Ectodermal cell (in vitro differentiated cells): ENCODE measurements around the gene ADAP1.

Experiments
- H3K27ac ChIP-seq: 2 replicates; pipeline ENCODE4 v1.7.0; 2013; ENCODE audit warnings: mild to moderate bottlenecking, low read depth, low read length; ENCODE audit not compliant: insufficient read depth, poor library complexity, severe bottlenecking
- H3K27me3 ChIP-seq: 2 replicates; pipeline ENCODE4 v1.7.0; 2013; ENCODE audit warnings: mild to moderate bottlenecking, low read length; ENCODE audit not compliant: insufficient read depth, control insufficient read depth, poor library complexity, severe bottlenecking
- H3K36me3 ChIP-seq: one replicate; pipeline ENCODE4 v1.7.0; 2013; ENCODE audit warnings: low read length; ENCODE audit not compliant: control insufficient read depth, insufficient read depth
- H3K4me1 ChIP-seq: one replicate; pipeline ENCODE4 v1.7.0; 2013; ENCODE audit warnings: low read length; ENCODE audit not compliant: control insufficient read depth, insufficient read depth
- H3K4me3 ChIP-seq: 2 replicates; pipeline ENCODE4 v1.7.0; 2013; ENCODE audit warnings: low read depth, low read length, control low read depth; ENCODE audit not compliant: insufficient read depth
- H3K9me3 ChIP-seq: 2 replicates; pipeline ENCODE4 v1.7.0; 2013; ENCODE audit warnings: mild to moderate bottlenecking, low read length, moderate library complexity; ENCODE audit not compliant: control insufficient read depth
- WGBS, 2 experiments: methylation state at CpG; one replicate each; pipeline ENCODE4 v1.1.7; 2013; ENCODE audit warnings: missing lambda C conversion rate in 2 of 2; 5-methylcytosine and 5-hydroxymethylcytosine counted together

Gene ADAP1

DNA sequence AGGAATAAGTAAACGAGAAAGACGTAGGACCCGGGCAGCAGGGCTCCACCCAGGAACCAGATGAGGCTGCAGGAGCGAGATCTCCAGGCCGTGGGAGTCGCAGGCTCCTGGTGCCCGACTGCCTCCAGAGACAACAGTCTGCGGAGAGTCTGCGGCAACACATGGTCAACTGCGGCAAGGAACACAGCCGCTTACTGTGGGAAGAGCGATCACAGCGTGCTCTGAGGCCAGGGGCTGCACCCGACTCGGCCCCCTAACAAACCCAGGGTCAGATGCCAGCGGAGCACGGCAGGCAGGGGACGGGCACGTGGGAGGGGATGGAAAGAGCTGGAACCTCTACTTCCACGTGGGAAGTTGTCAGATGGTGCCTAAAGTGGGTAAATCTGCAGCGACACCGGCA, 51.5 kb downstream of the ADAP1 start:
- Histone ChIP-seq H3K4me3 (no peak overlapping the region), H3K27me3 (peaks cover 36% of the 10 kb centered on the region), H3K36me3 (no peaks in the 10 kb centered on the region), H3K4me1 (no peaks in the 10 kb centered on the region), H3K27ac (no peak overlapping the region), H3K9me3 (no peaks in the 10 kb centered on the region)
- 92% methylated on average over 22 of the region's 22 CpGs for WGBS, 2 experiments

DNA sequence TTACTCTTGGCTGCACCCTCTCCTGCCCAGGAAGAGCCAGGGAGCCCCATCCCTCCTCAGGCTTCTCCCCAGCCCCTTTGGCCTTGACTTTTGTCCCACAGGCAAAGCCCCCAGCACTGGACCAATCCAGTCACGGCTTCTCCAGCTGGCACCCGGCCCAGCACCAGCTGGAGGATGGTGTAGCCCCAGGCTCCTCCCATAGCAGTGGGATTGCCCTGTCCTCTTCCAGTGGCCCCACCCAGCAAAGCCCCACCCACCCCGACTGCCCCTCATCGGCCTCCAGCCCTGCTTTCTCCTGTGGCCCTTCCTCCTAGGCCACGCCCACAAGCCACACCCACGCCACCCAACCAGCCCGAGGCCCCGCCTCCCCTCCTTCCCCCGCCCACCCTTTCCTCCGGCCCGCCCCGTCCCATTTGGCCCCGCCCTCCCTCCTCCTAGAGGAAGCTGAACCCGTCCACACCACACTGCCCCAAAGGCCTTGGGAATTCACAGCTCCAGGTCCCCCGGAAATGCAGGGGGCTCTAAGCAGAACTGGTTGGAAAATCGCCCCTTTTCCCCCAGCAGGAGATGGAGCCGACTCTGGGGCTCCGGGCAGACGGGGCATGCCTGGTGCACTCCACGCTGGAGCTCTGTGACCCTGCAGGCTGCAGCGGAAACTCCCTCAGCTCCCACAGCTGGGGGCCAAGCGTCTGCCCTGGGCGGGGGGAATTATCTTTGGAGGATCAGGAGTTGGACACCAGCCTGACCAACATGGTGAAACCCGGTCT, 52.9 kb downstream of the ADAP1 start:
- WGBS, 2 experiments = 19% methylated on average over 23 of the region's 24 CpGs
- Histone ChIP-seq H3K4me3 (no peak overlapping the region), H3K27me3 (peaks cover 21% of the 10 kb centered on the region)

DNA sequence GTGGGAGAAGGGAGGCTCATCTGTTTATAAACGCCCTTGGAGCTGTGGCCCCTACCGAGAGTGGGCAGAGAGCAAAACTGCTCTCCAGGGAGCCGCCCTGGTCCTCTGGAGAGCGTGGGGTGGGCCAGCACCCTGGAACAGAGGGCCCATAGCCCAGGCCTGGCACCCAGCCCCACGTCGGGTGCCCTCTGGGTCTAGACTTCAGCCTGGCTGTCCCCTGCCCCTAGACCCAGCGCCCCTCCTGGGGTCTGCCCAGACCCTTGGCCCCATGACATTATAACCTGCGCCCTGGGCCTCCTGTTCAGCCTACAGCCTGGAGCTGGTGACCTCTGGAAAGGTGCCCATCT, 53.5 kb downstream of the ADAP1 start:
- Histone ChIP-seq H3K36me3 (no peaks in the 10 kb centered on the region), H3K27me3 (peaks cover 20% of the 10 kb centered on the region), H3K27ac (no peak overlapping the region), H3K4me1 (no peaks in the 10 kb centered on the region), H3K4me3 (no peak overlapping the region), H3K9me3 (no peaks in the 10 kb centered on the region)
- 89 to 91% methylated on average over 8 of the region's 8 CpGs for WGBS, 2 experiments

More for the DNA sequence above, 52.9 kb downstream of the ADAP1 start:
- no peak overlapping the region for H3K27ac ChIP-seq
- no peaks in the 10 kb centered on the region for H3K36me3 ChIP-seq
- no peaks in the 10 kb centered on the region for H3K4me1 ChIP-seq
- H3K9me3 ChIP-seq = no peaks in the 10 kb centered on the region

DNA sequence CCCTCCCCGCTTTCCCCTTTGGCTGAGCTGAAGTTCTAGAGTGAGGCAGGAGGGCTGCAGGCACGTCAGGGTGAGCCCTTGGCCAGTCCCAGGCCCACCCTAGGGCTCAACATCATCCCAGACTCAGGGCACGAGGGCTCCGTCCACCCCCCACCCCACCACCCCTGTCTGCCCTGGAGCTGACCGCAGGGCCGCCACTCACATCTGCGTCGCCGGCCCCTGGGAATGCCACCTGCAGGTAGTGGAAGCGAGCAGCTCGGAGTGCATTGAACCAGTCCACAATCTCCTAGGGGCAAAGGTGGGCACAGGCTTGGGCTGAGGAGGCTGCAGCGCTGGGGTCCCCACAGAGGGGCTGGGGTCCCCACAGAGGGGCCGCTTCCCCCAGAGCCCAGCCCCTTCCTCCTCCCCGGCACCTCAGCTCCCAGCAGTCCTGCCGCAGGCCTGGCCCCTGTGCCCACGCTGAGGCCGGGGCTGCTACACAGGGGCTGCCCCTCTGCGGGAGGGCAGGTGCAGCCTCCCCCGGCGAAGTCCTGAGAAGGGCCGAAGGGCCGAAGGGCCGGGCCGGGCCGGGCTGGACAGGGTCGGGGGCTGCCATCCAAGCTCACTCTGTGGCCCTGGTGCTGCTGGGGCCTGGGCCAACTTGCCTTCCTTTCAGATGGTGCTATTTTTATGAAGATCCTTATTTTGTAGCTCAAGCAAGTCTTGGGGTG, 54.0 kb downstream of the ADAP1 start:
- WGBS, 2 experiments = 84 to 85% methylated on average over 26 of the region's 26 CpGs
- Histone ChIP-seq H3K4me1 (no peaks in the 10 kb centered on the region), H3K4me3 (no peak overlapping the region), H3K27ac (no peak overlapping the region), H3K9me3 (no peaks in the 10 kb centered on the region), H3K36me3 (peaks cover 5% of the 10 kb centered on the region), H3K27me3 (peaks cover 17% of the 10 kb centered on the region)

DNA sequence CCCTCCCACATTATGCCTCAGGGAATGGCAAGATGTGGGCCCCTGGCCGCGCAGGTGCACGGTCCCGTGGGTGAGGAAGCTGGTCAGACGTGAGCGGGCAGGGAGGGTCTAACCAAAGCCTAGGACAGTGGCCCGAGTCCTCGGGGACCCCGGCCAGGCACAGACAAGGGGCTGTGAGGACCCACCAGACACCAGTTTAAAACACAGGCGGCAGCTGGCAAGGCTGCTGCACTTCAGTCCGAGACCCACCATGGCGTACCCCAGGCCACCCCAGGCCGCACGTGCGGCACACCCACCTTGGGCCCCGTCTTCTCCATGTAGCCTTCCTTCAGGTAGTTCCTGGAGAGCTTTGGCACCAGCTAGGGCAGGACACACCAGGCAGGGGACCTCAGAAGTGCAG, 54.7 kb downstream of the ADAP1 start:
- H3K4me1 ChIP-seq = no peaks in the 10 kb centered on the region
- WGBS, 2 experiments = 95 to 97% methylated on average over 16 of the region's 16 CpGs
- H3K4me3 ChIP-seq = no peak overlapping the region

DNA sequence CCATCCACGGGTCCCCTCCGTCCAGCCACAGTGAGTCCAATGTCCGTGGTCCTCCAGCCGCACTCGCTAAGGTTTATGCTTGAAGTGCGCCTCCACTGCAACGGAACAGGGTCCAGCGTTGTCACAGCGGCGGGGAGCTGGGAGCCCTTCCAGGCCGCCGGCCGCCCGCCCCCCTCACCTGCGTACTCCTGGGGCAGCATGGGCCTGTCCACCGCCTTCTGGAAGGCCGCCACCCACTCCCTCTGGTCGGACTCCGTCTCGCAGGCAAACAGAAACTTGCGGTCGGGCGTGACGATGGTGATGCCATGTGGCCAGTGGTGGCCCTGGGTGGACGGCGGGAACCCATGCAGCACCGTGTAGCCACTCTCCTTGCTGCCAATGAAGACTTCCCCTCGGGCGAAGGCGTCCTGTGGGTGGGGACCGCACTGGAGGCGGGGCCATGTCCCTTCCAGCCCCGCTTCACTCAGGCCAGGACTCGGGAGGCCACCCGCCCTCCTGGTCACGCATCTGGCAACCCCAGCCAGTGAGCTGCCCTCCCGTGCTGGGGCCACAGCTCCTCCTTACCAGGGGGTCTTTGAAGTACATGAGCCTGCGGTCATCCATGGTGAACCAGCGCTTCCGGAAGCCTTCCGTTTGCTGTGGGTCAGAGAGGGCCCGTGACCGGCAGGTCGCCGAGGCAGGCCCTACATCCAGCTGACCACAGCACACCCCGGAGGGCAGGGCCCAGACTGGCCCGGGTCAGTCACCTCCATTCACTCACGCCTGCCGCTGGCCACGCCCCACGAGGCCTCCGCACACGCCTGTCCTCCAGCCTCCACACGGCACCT, 55.4 kb downstream of the ADAP1 start:
- peaks cover 3% of the 10 kb centered on the region for H3K27me3 ChIP-seq
- no peaks in the 10 kb centered on the region for H3K9me3 ChIP-seq
- 88 to 89% methylated on average over 54 of the region's 54 CpGs for whole genome bisulfite sequencing, 2 experiments
- H3K36me3 ChIP-seq = peaks cover 16% of the 10 kb centered on the region
- no peaks in the 10 kb centered on the region for H3K4me1 ChIP-seq
- no peak overlapping the region for H3K4me3 ChIP-seq
- H3K27ac ChIP-seq = no peak overlapping the region

More for the DNA sequence above, 54.7 kb downstream of the ADAP1 start:
- Histone ChIP-seq H3K9me3 (no peaks in the 10 kb centered on the region), H3K27me3 (peaks cover 10% of the 10 kb centered on the region), H3K36me3 (peaks cover 10% of the 10 kb centered on the region), H3K27ac (no peak overlapping the region)

DNA sequence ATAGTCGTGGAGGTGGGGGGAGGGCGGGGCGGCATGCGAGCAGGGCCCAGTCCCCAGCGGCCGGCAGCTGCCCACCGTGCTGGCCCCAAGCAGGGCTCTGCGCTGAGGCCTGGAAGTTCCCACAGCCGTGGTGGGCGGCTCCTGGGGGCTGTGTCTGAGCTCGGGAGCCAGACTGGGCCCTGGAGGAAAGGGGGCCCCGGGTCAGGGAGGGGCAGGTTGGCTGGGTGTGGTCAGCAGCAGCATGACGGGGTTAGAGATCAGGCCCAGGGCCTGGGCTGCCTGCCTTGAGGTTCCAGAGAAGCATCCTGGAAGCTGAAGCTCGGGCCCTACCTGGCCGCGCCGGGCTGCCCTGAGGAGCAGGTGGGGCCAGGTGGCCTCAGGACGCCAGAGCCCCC, 56.0 kb downstream of the ADAP1 start:
- Histone ChIP-seq H3K36me3 (peaks cover 22% of the 10 kb centered on the region), H3K27ac (no peak overlapping the region), H3K4me3 (no peak overlapping the region), H3K9me3 (no peaks in the 10 kb centered on the region), H3K27me3 (peaks cover 3% of the 10 kb centered on the region), H3K4me1 (no peaks in the 10 kb centered on the region)
- WGBS, 2 experiments = 92% methylated on average over 18 of the region's 18 CpGs

DNA sequence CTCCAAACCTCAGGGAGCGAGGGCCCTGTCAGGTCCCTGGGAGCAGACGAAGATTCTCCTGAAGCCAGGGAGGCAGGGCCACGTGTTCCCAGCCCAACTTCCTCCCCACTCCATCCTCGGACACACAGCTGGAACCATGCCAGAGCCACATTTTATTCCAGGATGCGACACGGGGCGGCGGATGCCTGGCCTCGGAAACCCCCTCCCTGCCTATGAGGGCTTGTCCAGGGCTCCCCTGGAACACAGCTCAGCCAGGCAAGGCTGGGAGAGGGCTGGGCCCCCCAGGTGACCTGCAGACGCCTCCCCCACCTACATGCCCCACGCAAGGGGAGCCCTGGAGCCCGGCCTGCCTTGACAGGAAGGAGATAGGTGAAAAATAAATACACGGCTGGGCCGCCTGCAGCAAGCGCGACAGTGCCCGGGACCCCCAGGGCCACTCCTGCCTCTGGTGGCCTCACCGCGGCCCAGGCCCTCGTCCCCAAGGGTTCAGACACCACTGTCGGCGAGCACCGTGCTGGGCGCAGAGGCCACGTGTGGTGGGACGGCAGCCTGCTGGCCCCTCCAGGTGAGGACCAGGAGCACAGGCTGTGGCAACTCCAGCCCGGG, 56.6 kb downstream of the ADAP1 start:
- Histone ChIP-seq H3K4me1 (no peaks in the 10 kb centered on the region), H3K27me3 (no peaks in the 10 kb centered on the region), H3K36me3 (peaks cover 25% of the 10 kb centered on the region), H3K27ac (no peak overlapping the region), H3K4me3 (no peak overlapping the region), H3K9me3 (no peaks in the 10 kb centered on the region)
- WGBS, 2 experiments = 91 to 92% methylated on average over 27 of the region's 27 CpGs

DNA sequence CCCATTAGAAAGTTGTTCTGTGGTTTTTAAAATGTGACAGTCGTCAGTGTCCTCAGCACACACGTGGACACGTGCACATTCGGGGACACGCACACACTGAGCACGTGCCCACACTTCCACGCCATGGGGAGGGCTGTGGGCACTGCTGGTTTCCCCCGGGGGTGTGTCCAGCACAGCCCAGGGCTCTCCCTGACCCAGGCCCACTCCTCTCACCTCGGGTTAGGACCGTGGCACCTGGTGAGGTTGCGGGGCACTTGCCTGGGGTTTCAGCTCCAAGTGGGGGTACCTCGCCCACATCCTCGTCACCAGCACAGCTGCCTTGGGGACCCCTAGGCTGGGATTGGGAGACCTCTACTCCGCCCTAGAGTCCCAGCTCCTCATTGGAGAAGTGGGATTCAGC, 57.4 kb downstream of the ADAP1 start:
- Histone ChIP-seq H3K36me3 (peaks cover 25% of the 10 kb centered on the region), H3K9me3 (no peaks in the 10 kb centered on the region), H3K27ac (no peak overlapping the region), H3K27me3 (no peaks in the 10 kb centered on the region), H3K4me3 (no peak overlapping the region), H3K4me1 (no peaks in the 10 kb centered on the region)
- 97 to 98% methylated on average over 14 of the region's 14 CpGs for WGBS, 2 experiments
